DND-41 (cell line): ENCODE measurements around the gene SELENOS.

Experiments used
- ATAC-seq: fragments of 200-7000 bp; cut with Tn5 transposase; 3 replicates; pipeline ENCODE4 v1.9.1; 2021; ENCODE audit warnings: low read depth; ENCODE audit not compliant: insufficient read depth
- DNase-seq: peaks from one replicate; pipeline ENCODE4 v3.0.0-alpha.2; 2020
- H2AFZ ChIP-seq: 2 replicates; pipeline ENCODE4 v1.6.0; 2012; ENCODE audit warnings: low read depth, low read length
- H3K27ac ChIP-seq: 2 replicates; pipeline ENCODE4 v1.5.1; 2012; ENCODE audit warnings: low read length, inconsistent platforms
- H3K27me3 ChIP-seq: fragments of 200-600 bp; sonication (generic); 2 replicates; pipeline ENCODE4 v1.6.0; 2012; ENCODE audit warnings: low read length, mild to moderate bottlenecking, inconsistent platforms; ENCODE audit not compliant: insufficient read depth, poor library complexity
- H3K36me3 ChIP-seq: 2 replicates; pipeline ENCODE4 v1.5.1; 2012; ENCODE audit warnings: low read length, inconsistent platforms; ENCODE audit not compliant: insufficient read depth
- H3K4me1 ChIP-seq: 2 replicates; pipeline ENCODE4 v1.5.1; 2012; ENCODE audit warnings: mild to moderate bottlenecking, low read length; ENCODE audit not compliant: insufficient read depth
- H3K4me2 ChIP-seq: 2 replicates; pipeline ENCODE4 v1.6.0; 2012; ENCODE audit warnings: mild to moderate bottlenecking, moderate library complexity, low read length, inconsistent platforms; ENCODE audit not compliant: insufficient read depth
- H3K4me3 ChIP-seq, 2 experiments: fragments of 200-600 bp in 1 of 2; shearing (Covaris generic) in 1 of 2; 2 replicates each; pipeline ENCODE4 v1.5.1; 2012 to 2016; ENCODE audit warnings: inconsistent platforms in 2 of 2, low read length in 2 of 2, mild to moderate bottlenecking in 2 of 2, low read depth in 1 of 2, moderate library complexity in 1 of 2
- H3K79me2 ChIP-seq: 2 replicates; pipeline ENCODE4 v1.6.0; 2012; ENCODE audit warnings: low read length, inconsistent platforms; ENCODE audit not compliant: insufficient read depth
- H3K9ac ChIP-seq: 2 replicates; pipeline ENCODE4 v1.6.0; 2012; ENCODE audit warnings: low read depth, mild to moderate bottlenecking, inconsistent platforms, low read length, moderate library complexity
- H3K9me3 ChIP-seq: 2 replicates; pipeline ENCODE4 v1.5.1; 2012; ENCODE audit warnings: low read length, moderate library complexity, mild to moderate bottlenecking, inconsistent platforms; ENCODE audit not compliant: insufficient read depth, severe bottlenecking
- H4K20me1 ChIP-seq: 2 replicates; pipeline ENCODE4 v1.6.0; 2012; ENCODE audit warnings: low read length; ENCODE audit not compliant: insufficient read depth
- CTCF ChIP-seq: IDR thresholded peaks from 2 replicates; pipeline ENCODE4 v1.5.1; 2012; ENCODE audit warnings: borderline replicate concordance, low read length, moderate library complexity, mild to moderate bottlenecking; ENCODE audit not compliant: poor library complexity, severe bottlenecking; ENCODE audit errors: extremely low read depth
- EZH2 ChIP-seq: IDR thresholded peaks from 3 replicates; pipeline ENCODE4 v1.6.1; 2012; ENCODE audit warnings: borderline replicate concordance, low read depth, mild to moderate bottlenecking, moderate library complexity, low read length, inconsistent platforms; ENCODE audit not compliant: severe bottlenecking

The SELENOS gene

GRCh38 chr15:101262551-101262950 is 14.7 kb downstream of the SELENOS start:
- no peak overlapping the region for H2AFZ ChIP-seq
- H3K27me3 ChIP-seq, result no peaks in the 10 kb centered on the region
- no peak overlapping the region for H3K4me2 ChIP-seq
- H3K9me3 ChIP-seq, result no peaks in the 10 kb centered on the region
- H3K4me1 ChIP-seq, result no peaks in the 10 kb centered on the region
- ATAC-seq (no peak), DNase-seq (no peak)
- no peak for TF ChIP-seq EZH2
- no peak for TF ChIP-seq CTCF
- no peak overlapping the region for H3K9ac ChIP-seq
- H4K20me1 ChIP-seq, result no peaks in the 10 kb centered on the region
- no peak overlapping the region for H3K27ac ChIP-seq
- H3K36me3 ChIP-seq, result no peaks in the 10 kb centered on the region
- no peak overlapping the region for H3K4me3 ChIP-seq
- H3K79me2 ChIP-seq, result no peaks in the 10 kb centered on the region

GRCh38 chr15:101258238-101259144 is 18.8 kb downstream of the SELENOS start:
- TF ChIP-seq EZH2 (no peak), CTCF (peak; percentile 90)
- H3K27me3 ChIP-seq, result no peaks in the 10 kb centered on the region
- H3K36me3 ChIP-seq, result no peaks in the 10 kb centered on the region
- H3K4me2 ChIP-seq, result no peak overlapping the region
- H3K4me3 ChIP-seq, result no peak overlapping the region
- H2AFZ ChIP-seq, result no peak overlapping the region
- no peak overlapping the region for H3K27ac ChIP-seq
- H3K9me3 ChIP-seq, result no peaks in the 10 kb centered on the region
- no peak overlapping the region for H3K9ac ChIP-seq
- DNase-seq (peak; percentile 61), ATAC-seq (peak; percentile 66)
- H3K79me2 ChIP-seq, result no peaks in the 10 kb centered on the region
- peaks cover 27% of the 10 kb centered on the region for H3K4me1 ChIP-seq
- no peaks in the 10 kb centered on the region for H4K20me1 ChIP-seq

GRCh38 chr15:101256757-101257156 is 20.5 kb downstream of the SELENOS start:
- ATAC-seq (no peak), DNase-seq (peak; percentile 20)
- Histone ChIP-seq H3K9ac (no peak overlapping the region), H3K27me3 (peaks cover 11% of the 10 kb centered on the region), H3K79me2 (peaks cover 1% of the 10 kb centered on the region), H2AFZ (no peak overlapping the region), H3K4me3 (no peak overlapping the region), H3K36me3 (no peaks in the 10 kb centered on the region; the same call in 1 of the 2 replicates), H3K27ac (no peak overlapping the region), H3K4me1 (peaks cover 38% of the 10 kb centered on the region), H3K9me3 (no peaks in the 10 kb centered on the region), H4K20me1 (no peaks in the 10 kb centered on the region), H3K4me2 (no peak overlapping the region)
- TF ChIP-seq CTCF, result peak; percentile 53
- no peak for TF ChIP-seq EZH2
